ENCODE data around the gene ITGB3BP. TPM values are rescaled to one million over a fixed set of nuclear protein-coding genes. Genes with fewer than 3 reads are reported as not detected.

ITGB3BP gene
- total RNA-seq, 1 experiment from 2014 or later, result 75.0 TPM

DNA sequence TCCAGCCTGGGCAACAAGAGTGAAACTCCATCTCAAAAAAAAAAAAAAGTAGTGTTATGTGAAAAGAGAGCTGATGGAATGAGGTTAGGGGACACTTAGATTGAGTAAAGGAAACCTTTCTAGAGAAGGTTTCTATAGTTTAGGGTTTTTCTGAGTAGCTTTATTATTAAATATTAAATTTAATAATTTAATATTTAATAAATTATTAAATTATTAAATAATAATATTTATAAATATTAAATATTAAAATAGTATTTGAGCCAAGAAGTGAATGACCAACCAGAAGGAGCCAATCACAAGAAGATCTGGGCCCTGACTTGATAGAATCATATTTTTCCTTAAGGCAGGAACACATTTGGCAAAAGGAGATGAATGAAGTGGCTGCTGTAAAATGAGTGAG lies 104.9 kb downstream of the ITGB3BP start:
- no TSS peak for BruUV-seq (replicated peaks)
- intact Hi-C loops (cut with micrococcal nuclease; ENCODE audit: unreplicated experiment), result no loop called here
- CTCF ChIA-PET, result no interaction called here
- Histone ChIP-seq H3K36me3 (ENCODE audit: insufficient read depth, low read length, poor library complexity, severe bottlenecking) (no peaks in the 10 kb centered on the region), H3K4me3 (ENCODE audit: low read depth, low read length, poor library complexity, severe bottlenecking) (no peak overlapping the region), H3K9me3 (ENCODE audit: low read depth, low read length, poor library complexity, severe bottlenecking) (no peaks in the 10 kb centered on the region), H3K27ac (ENCODE audit: low read depth, low read length, poor library complexity, severe bottlenecking) (no peak overlapping the region), H3K27me3 (replicated peaks; ENCODE audit: insufficient read depth, low read depth, low read length, poor library complexity) (no peaks in the 10 kb centered on the region), H3K4me1 (ENCODE audit: insufficient read depth, low read length, poor library complexity, severe bottlenecking) (peaks cover 10% of the 10 kb centered on the region)
- POLR2A ChIA-PET (ENCODE audit: low non-redundant PET), result no interaction called here
- no peak for TF ChIP-seq EZH2 (IDR thresholded peaks at IDR 0.05; ENCODE audit: borderline replicate concordance, low read depth, low read length, poor library complexity, severe bottlenecking)
- TF ChIP-seq, protein P1, sequence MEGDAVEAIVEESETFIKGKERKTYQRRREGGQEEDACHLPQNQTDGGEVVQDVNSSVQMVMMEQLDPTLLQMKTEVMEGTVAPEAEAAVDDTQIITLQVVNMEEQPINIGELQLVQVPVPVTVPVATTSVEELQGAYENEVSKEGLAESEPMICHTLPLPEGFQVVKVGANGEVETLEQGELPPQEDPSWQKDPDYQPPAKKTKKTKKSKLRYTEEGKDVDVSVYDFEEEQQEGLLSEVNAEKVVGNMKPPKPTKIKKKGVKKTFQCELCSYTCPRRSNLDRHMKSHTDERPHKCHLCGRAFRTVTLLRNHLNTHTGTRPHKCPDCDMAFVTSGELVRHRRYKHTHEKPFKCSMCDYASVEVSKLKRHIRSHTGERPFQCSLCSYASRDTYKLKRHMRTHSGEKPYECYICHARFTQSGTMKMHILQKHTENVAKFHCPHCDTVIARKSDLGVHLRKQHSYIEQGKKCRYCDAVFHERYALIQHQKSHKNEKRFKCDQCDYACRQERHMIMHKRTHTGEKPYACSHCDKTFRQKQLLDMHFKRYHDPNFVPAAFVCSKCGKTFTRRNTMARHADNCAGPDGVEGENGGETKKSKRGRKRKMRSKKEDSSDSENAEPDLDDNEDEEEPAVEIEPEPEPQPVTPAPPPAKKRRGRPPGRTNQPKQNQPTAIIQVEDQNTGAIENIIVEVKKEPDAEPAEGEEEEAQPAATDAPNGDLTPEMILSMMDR (conservative IDR thresholded peaks at IDR 0.05; ENCODE audit: low read depth, low read length), result no peak
- DNase-seq (ENCODE audit: low spot score), result no peak

- no peaks in the 10 kb centered on the region for H3K27me3 ChIP-seq (replicated peaks; ENCODE audit: insufficient read depth, low read depth, low read length, poor library complexity)
- H3K4me3 ChIP-seq (ENCODE audit: low read depth, low read length, poor library complexity, severe bottlenecking), result no peak overlapping the region
- H3K9me3 ChIP-seq (ENCODE audit: low read depth, low read length, poor library complexity, severe bottlenecking), result no peaks in the 10 kb centered on the region
- ChIA-PET CTCF (no interaction called here), POLR2A (ENCODE audit: low non-redundant PET) (no interaction called here)
- intact Hi-C loops (cut with micrococcal nuclease; ENCODE audit: unreplicated experiment), result no loop called here
- no peak overlapping the region for H3K27ac ChIP-seq (ENCODE audit: low read depth, low read length, poor library complexity, severe bottlenecking)
- peaks cover 4% of the 10 kb centered on the region for H3K36me3 ChIP-seq (ENCODE audit: insufficient read depth, low read length, poor library complexity, severe bottlenecking)
- peak; percentile 26 for DNase-seq (ENCODE audit: low spot score)
- BruUV-seq (replicated peaks), result no TSS peak
- TF ChIP-seq, protein P1 (conservative IDR thresholded peaks at IDR 0.05; ENCODE audit: low read depth, low read length), result no peak
- TF ChIP-seq EZH2 (IDR thresholded peaks at IDR 0.05; ENCODE audit: borderline replicate concordance, low read depth, low read length, poor library complexity, severe bottlenecking), result no peak
- peaks cover 16% of the 10 kb centered on the region for H3K4me1 ChIP-seq (ENCODE audit: insufficient read depth, low read length, poor library complexity, severe bottlenecking)
Measured at GRCh38 chr1:63414691-63415365, 108.2 kb downstream of the ITGB3BP start.

DNA sequence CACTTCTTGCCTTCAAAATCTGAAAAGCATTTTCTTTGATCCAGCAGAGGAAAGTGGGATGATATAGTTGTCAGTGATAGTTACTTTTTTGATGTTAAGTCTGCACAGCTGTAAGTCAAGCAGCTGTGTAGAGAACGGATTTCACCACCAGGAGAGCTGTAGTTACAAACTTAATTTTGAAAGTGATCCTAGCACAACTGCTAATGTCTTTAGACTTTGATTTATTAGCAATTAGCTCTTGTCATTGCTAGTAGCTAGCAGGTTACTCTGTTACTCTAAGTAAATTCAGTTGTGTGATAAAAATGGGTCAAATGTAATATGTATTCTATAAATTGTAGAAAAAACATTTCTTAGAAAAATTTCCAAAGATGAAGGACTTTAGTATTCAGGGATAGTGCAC lies 109.6 kb downstream of the ITGB3BP start:
- Histone ChIP-seq H3K4me3 (ENCODE audit: low read depth, low read length, poor library complexity, severe bottlenecking) (no peak overlapping the region), H3K27me3 (replicated peaks; ENCODE audit: insufficient read depth, low read depth, low read length, poor library complexity) (no peaks in the 10 kb centered on the region), H3K36me3 (ENCODE audit: insufficient read depth, low read length, poor library complexity, severe bottlenecking) (peaks cover 4% of the 10 kb centered on the region), H3K27ac (ENCODE audit: low read depth, low read length, poor library complexity, severe bottlenecking) (no peak overlapping the region), H3K4me1 (ENCODE audit: insufficient read depth, low read length, poor library complexity, severe bottlenecking) (peaks cover 16% of the 10 kb centered on the region), H3K9me3 (ENCODE audit: low read depth, low read length, poor library complexity, severe bottlenecking) (no peaks in the 10 kb centered on the region)
- BruUV-seq (replicated peaks), result no TSS peak
- POLR2A ChIA-PET (ENCODE audit: low non-redundant PET), result no interaction called here
- TF ChIP-seq, protein P1 (conservative IDR thresholded peaks at IDR 0.05; ENCODE audit: low read depth, low read length), result peak; percentile 27; the same call in 1 of the 2 replicates
- TF ChIP-seq EZH2 (IDR thresholded peaks at IDR 0.05; ENCODE audit: borderline replicate concordance, low read depth, low read length, poor library complexity, severe bottlenecking), result no peak
- peak; percentile 18 for DNase-seq (ENCODE audit: low spot score)
- CTCF ChIA-PET, result no interaction called here
- intact Hi-C loops (cut with micrococcal nuclease; ENCODE audit: unreplicated experiment), result no loop called here

Measured in A673 (cell line).